LNCaP clone FGC (cell line): ENCODE results near the gene TAOK2.
A peak's percentile ranks its signal among the peaks of the same experiment; 100 is the strongest.
"Not testable (repeated sequence)": the region's sequence is repeated elsewhere in the genome, so short reads cannot be mapped to it uniquely, and the experiment has no call there.

ENCODE experiments used
- DNase-seq: peaks from one replicate; pipeline ENCODE4 v3.0.0-alpha.2; 2011; ENCODE audit warnings: low read depth
- H3K4me3 ChIP-seq: 2 replicates; pipeline ENCODE4 v1.5.1; 2011; ENCODE audit warnings: mild to moderate bottlenecking, low read depth, low read length, control low read depth
- TF ChIP-seq, protein P1 (sequence below): IDR thresholded peaks from 2 replicates; pipeline ENCODE4 v1.5.1; 2012; ENCODE audit warnings: mild to moderate bottlenecking; ENCODE audit not compliant: control insufficient read depth, insufficient read depth; ENCODE audit errors: extremely low read depth

TAOK2 gene

DNA sequence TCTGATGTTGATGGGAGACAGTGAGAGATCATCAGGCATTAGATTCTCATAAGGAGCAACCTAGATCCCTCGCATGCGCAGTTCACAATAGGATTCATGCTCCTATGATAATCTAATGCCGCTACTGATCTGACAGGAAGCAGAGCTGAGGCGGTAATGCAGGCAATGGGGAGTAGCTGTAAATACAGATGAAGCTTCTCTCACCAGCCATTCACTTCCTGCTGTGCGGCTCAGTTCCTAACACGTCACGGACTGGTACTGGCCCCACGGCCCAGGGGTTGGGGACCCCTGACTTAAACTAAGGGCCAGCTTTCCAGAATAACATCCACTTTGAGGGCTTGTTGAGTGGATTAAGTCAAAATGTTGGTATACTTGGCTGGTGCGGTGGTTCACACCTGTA lies 14.4 kb upstream of the TAOK2 start:
- TF ChIP-seq, protein P1, sequence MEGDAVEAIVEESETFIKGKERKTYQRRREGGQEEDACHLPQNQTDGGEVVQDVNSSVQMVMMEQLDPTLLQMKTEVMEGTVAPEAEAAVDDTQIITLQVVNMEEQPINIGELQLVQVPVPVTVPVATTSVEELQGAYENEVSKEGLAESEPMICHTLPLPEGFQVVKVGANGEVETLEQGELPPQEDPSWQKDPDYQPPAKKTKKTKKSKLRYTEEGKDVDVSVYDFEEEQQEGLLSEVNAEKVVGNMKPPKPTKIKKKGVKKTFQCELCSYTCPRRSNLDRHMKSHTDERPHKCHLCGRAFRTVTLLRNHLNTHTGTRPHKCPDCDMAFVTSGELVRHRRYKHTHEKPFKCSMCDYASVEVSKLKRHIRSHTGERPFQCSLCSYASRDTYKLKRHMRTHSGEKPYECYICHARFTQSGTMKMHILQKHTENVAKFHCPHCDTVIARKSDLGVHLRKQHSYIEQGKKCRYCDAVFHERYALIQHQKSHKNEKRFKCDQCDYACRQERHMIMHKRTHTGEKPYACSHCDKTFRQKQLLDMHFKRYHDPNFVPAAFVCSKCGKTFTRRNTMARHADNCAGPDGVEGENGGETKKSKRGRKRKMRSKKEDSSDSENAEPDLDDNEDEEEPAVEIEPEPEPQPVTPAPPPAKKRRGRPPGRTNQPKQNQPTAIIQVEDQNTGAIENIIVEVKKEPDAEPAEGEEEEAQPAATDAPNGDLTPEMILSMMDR: no peak
- no peak overlapping the region for H3K4me3 ChIP-seq
- DNase-seq: no peak

DNA sequence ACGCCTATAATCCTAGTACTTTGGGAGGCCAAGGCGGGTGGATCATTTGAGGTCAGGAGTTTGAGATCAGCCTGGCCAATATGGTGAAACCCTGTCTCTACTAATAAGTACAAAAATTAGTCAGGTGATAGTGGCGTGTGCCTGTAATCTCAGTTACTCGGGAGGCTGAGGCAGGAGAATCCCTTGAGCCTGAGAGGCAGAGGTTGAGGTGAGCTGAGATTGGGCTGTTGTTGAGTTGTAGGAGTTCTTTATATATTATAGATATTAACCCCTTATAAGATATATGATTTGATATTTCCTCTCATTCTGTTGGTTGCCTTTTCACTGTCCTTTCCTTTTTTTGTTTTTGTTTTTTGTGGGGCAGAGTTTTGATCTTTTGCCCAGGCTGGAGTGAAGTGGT lies 13.8 kb upstream of the TAOK2 start:
- not testable (repeated sequence) for DNase-seq

DNA sequence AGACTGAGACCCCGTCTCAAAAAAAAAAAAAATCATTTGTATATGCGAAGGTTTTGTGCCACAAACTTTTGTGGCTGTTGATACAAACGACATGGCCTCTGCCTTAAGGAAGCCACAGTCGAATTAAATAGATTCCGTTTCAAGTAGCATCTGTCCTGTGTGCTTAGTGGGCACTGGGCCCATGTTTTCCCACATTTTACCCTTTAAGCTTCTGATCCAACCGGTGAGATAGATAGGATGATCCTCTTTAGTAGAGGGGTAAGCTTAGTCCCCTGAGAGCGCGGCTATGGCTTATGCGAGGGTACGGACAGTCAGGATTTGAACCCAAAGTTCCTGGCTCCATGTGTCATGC lies 12.6 kb upstream of the TAOK2 start:
- no peak for DNase-seq
- peak overlapping the region; percentile 66 for H3K4me3 ChIP-seq
- TF ChIP-seq, protein P1: no peak

More for the DNA sequence above, 13.8 kb upstream of the TAOK2 start:
- H3K4me3 ChIP-seq: not testable (repeated sequence)

DNA sequence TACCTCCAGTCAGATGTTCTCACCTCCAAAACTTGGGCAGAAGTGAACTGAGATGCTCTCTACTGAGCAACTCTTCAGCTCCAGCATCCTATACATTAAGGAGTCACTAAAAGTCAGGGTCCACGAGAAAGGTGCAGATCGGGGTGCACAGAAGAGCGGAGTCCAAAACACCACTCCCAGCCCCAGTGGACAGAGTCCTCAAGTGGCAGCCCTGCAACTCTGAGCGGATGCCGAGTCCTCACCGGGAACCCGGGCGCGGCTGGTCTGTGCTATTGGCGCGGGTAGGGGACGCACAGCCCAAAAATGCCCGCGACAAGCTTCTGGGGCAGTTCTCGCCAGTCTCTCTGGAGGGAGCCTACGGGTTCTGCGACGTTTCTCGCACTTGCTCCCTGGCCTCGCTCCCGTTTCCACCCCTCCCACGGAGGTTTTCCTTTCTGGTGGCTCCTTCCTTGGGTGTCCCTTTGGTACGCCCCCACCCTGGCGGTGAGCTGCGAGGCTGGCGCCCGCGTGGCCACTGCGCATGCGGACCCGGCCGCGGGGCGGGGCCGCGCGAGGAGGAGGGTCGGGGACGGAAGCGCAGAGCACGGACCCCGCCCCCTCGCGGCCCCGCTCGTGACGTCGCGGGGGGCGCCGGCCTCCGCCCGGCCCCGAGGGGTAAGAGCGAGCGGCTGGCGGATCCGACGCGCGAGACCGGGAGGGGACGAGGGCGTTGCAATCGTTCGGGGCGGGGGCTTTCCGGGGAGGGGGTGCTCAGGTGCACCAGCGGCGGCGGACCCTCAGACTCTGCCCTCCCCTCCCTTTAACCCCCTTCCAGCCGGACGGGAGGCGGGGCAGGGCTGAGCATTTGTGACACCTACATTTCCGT lies 12.0 kb upstream of the TAOK2 start, which contains the start of gene TMEM219:
TMEM219 (plus strand) TSS at position 601 of the 865 bp plus-strand sequence. CDS start 1,065 bp downstream, outside the sequence.
- H3K4me3 ChIP-seq: peak within 1 kb of the TSS; percentile 66
- peak; percentile 58 for DNase-seq
- TF ChIP-seq, protein P1: no peak; the same call in 1 of the 2 replicates

DNA sequence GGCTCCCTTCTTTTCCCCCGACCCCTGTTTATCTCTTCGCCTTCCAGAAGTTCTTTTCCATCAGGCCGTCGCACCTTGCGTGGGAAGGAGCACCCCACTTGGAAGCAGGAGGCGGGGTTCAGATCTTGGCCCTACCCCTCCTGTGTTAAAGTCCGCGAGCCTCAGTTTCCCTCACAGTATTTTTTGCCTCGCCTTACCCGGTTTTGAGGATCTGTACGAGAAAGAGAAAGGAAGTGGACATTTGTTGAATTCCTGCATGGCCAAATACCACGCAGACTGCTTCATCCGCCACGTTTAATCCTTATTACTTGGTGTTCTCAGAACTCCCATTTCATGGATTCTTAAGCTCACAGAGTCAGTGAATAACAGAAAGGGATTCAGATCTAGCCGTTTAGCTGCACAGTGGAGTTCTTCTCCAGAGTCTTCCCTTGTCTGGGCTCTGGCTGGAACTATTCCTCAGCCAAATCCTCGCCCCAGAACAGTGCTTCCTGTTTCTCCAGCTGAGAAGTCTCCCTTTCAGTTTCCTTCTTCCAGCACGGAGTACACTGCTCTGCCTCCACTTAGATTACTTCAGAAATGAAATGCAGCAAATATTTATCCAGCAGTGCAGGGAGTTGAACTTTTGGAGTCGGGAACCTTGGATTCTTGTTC lies 11.2 kb upstream of the TAOK2 start:
- TF ChIP-seq, protein P1: no peak
- no peak for DNase-seq
- peak overlapping the region; percentile 66 for H3K4me3 ChIP-seq

DNA sequence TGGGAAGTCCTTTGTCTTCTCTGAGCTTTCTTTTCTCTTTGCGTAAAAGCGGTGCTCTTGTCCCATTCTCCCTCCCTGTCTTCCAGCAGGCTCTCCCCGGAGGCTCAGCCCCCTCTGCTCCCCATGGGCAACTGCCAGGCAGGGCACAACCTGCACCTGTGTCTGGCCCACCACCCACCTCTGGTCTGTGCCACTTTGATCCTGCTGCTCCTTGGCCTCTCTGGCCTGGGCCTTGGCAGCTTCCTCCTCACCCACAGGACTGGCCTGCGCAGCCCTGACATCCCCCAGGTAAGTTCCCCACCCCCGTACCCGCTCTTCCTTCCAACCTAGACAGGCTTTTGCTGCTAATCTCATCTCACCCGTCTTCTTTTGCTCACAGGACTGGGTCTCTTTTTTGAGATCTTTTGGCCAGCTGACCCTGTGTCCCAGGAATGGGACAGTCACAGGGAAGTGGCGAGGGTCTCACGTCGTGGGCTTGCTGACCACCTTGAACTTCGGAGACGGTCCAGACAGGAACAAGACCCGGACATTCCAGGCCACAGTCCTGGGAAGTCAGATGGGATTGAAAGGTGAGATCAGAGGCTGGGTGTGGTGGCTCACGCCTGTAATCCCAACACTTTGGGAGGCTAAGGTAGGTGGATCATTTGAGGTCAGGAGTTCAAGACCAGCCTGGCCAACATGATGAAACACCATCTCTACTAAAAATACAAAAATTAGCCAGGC lies 10.5 kb upstream of the TAOK2 start:
- peak overlapping the region; percentile 66 for H3K4me3 ChIP-seq
- DNase-seq: no peak
- TF ChIP-seq, protein P1: no peak

DNA sequence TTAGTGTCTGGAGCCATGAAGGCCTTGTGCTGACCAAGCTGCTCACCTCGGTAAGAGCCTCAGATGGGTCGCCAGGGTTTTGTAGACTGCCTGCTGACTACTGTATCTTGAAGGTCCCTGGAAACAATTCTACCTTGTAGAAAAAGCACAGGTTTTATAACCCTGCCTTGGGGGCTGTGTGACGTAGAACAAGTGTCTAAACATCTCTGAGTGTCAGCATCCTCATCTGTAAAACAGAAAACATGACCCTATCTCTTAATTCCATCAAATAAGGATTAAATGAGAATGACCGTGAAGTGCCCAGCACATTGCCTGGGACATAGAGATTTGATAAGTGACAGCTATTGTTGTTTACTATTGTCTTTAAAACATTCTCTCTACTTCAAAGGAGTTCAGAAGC lies 5.5 kb upstream of the TAOK2 start:
- no peak for DNase-seq
- TF ChIP-seq, protein P1: no peak
- H3K4me3 ChIP-seq: no peak overlapping the region
